NCI-H2171 treated with DMSO at 0.1 percent for 48 hours (cell line): ENCODE results near the gene CACNA1H.
"Not testable (repeated sequence)": the region's sequence is repeated elsewhere in the genome, so short reads cannot be mapped to it uniquely, and the experiment has no call there.

Experiments
- DNase-seq: peaks from one replicate; lab custom pipeline; 2025; lab: John Stamatoyannopoulos, UW

The CACNA1H gene

DNA sequence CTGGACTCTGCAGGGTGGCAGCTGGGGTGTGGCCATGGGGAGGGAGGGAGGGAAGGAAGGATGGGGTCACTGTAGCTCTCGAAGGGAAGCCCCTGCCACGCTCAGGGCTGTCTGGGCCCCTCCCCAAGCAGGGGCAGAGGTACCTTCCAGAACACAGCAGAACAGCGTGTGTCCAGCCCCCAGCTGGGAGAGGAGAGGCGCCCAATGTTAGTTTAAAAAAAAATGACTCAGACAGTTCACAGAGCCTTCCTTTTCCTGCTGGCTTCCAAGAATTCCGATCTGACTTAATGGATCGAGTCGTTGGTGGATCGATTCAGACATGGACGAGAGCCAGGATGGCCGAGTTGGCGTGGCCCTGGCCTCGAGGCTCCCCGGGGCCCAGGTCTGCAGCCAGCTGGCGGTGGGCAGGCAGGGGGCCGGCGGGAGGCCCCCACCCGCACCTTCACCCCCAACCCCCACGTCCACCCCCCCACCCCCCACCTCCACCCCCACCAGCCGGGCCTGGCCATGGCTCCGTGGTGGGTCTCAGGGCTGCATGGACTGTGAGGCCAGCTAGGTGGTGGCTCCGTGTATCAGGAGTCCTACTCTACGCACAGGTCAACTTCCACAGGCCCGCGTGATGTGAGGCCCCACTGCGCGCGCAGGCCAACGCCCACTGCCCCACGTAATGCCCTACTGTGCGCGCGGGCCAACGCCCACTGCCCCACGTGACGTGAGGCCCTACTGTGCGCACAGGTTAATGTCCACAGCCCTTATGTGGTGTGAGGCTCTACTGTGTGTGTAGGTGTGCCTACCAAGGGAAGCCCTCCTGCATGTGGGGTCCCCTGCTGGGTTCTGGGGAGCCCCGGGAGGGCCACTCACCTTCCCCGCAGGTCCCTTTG, 21.8 kb downstream of the CACNA1H start:
- no peak for DNase-seq

DNA sequence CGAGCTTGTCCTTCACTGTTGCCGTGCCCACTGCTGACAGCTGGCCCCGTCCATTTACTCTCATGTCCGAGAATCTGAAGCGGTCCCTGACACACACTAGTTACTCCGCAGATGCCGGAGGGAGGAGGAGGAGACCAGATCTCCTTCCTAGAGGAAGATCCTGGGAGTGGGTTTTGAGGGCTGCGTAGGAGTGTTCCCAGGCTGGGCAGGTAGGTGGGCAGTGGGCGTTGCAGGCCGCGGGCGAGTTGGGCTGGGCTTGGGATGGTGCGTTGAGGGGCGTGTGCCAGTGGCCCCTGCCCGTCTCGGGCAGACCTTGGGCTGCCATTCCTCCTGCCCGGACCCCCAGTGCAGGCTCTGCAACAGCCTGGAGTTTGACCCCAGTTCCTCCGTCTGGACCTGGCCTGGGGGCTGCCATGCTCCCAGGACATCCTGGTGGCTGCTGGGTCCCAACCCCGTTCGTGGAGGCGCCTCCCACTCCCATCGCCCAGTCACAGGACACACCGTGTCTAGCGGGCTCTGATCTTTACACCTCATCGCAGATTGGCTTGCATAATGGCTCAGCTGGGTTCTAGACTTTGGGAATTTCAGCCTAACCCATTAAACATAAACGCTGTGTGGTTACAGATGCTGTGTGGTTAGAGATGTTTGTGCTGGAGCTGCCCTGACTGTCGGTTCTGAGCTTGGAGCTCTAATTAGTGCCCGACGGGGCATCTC, 22.8 kb downstream of the CACNA1H start:
- DNase-seq: no peak

- DNase-seq: no peak
Measured at GRCh38 chr16:1176280-1176897, 23.5 kb downstream of the CACNA1H start.

- DNase-seq: no peak
Measured at GRCh38 chr16:1177053-1177452, 24.1 kb downstream of the CACNA1H start.

DNA sequence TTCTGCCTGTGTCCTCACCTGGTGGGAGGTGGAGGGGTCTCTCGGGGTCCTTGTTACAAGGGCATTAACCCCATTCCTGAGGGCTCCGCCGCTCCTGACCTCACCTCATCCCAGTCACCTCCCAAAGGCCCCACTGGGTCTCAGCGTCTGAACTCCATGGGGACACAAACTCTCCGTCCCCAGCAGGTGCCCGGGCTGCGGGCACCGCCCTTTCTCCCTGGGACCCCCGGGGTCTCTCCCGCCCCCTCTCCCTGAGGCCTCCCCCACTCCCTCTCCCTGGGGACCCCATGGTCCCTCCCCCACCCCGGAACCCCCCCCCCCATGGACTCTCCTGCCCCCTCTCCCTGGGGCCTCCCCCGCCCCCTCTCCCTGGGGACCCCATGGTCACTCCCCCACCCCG, 24.8 kb downstream of the CACNA1H start:
- no peak for DNase-seq

DNA sequence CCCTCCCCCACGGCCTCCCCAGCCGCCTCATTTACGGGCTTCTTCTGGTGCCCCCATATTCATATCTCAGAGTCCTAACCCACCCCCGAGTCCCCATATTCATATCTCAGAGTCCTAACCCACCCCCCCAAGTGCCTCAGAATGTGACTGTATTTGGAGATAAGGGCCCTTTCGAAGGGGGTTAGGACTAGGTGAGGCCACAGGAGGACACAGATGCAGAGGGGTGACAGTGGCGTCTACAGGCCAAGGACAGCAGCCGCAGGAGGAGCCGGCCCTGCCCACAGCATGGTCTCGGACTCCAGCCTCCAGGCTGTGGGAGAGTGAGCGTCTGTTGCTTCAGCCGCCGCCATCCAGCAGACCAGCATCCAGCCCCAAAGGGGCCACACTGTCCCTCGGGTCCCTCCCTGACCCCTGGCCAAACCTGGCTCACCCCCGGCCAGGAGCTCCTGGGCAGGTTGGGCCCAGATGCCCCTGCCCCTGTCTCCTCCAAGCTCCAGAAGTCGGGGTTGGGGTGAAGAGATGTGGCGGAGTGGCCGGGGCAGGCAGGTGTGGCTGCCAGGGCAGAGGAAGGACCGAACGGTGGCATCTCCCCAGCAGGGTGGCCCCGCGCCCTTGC, 25.5 kb downstream of the CACNA1H start:
- no peak for DNase-seq

GRCh38 chr16:1180549-1181403, 27.9 kb downstream of the CACNA1H start:
- DNase-seq: no peak

DNA sequence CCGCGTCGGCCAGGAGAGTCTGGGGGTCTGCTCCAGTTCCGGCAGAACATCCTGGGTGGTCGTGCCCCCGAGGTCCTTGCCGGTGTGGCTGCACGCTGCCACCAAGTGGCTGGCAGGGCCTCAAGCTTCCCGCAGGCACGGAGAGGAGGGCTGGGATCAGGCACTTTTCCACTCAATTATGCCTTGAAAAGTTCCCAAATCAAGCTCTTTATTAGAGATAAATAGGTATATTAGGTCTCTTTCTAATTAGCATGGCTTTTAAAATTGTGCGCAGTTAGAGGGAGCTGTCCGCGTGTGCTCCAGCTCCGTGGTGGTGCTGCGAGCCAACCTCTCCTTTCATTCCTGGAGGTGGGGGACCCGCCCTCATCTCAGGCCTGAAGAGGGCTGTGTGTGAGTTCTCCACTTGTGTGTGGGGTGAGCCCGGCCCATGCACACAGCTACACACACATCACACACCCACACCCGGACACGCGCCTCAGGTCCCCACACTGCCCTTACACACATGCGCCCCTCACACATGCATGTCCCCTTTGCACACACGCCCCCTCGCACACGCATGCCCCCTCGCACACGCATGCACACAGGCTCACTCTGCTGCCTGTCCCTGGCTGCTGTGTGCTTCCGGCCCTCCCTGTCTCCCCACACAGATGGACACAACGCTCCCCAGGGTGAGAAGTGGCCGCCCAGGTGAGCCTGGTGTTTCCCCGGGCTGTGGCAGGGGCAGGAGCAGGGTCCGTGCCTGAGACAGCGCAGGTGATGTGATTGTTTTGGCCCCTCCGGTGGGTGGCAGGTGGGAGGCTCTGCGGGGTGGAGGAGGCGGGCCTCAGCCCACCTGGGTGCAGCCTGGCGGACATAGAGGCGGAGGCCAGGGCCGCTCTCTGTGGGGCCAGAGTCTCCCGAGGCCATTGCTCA, 28.8 kb downstream of the CACNA1H start:
- no peak for DNase-seq

DNA sequence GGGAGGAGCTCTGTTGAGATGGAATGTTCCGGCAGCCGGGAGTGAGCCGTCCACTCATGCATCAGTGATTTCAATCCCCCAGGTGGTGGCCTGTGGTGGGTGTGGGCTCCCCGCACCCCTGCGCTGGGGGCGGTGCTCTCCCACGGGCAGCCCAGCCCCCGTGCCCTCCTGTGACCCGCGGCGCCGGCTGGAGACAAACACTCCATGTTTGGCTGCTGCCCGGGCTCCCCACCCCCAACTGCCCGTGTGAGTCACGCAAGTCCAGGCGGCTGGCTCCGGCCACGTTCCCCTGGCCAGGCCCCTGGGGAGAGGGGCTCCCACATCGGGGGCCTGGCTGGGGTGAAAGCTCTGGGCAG, 29.4 kb downstream of the CACNA1H start:
- no peak for DNase-seq

DNA sequence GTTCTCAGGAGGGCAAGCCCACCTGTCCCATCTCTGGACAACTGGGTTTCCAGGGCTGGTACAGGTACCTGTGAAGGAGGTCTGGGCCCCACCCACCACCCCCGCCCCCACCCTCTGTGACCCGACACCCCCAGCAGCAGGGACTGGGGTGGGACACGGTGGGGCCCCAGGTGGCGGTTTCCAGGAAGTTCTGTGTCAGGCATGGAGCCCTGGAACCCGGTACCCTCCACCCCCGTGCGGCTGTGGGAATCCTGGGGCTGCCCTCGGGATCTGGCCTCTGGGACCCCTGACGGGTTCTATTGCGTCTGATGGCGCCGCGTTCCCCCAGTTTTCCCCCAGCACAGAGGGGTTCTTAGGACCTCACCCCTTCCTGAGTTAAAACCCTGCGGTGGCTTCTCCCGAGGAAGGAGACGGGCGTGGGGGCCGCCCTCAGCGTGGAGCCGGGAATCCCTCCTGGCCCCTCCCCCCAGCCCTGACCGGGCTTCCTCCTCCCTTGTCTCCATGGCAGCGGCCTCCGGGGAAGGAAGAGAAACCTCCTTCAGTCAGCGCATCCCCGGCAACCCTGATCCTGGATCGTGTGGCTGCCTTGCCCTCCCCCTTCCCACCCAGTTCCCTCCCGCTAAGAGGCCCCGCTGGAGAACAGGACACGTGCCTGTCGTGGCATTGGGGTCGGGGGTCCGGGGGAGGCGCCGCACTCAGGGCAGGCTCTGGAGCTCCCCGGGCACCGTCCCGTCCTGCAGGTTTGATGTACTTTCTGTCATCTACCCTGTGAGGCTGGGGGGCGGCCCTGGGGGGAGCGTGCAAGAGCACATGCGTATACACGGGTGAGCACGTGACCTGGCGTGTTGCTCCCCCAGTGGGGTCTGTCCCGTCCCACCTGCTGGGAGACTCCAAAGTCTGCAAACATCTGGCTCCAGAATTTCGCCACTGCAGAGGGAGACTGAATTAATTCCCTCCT, 30.3 kb downstream of the CACNA1H start:
- DNase-seq: peak; percentile 85

GRCh38 chr16:1184156-1184868, 31.4 kb downstream of the CACNA1H start:
- DNase-seq: peak; percentile 61

- DNase-seq: no peak
Measured at GRCh38 chr16:1184980-1185379, 32.1 kb downstream of the CACNA1H start.

GRCh38 chr16:1185460-1186207, 32.7 kb downstream of the CACNA1H start:
- DNase-seq: not testable (repeated sequence)

DNA sequence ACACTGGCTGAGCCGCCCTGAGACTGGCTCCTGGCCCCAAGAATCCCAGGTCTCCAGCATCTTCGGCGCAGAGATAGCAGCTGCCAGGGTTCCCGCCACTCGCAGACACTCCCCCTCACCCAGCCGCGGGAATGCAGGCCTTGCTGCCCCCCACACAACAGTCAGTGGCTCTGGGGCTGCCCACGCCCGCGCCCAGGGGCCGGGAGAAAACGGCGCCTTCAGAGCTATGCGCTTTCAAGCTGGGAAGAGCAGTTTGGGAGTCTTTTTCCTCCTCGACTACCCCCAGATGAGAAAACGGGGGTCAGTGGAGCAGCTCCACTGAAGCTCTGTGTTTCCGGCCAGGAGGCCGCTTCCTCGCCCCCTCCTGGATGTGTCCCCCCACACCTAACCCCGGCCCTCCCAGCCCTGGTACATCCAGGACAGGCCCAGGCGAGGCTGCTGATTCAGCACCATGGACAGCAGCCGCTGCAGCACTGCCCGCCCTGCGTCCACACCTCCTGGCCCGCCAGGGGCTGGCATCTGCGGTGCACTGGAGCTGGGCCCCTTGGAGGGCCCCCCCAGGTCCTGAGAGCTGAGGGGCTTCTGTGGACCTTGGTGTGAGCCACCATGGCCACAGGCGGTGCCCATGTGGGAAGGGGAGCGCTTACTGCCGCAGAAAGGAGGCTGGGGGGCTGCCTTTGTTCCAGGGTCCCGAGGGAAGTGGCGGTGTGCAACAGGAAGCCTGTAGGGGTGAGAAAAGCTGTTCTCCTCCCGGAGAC, 35.7 kb downstream of the CACNA1H start:
- no peak for DNase-seq

DNA sequence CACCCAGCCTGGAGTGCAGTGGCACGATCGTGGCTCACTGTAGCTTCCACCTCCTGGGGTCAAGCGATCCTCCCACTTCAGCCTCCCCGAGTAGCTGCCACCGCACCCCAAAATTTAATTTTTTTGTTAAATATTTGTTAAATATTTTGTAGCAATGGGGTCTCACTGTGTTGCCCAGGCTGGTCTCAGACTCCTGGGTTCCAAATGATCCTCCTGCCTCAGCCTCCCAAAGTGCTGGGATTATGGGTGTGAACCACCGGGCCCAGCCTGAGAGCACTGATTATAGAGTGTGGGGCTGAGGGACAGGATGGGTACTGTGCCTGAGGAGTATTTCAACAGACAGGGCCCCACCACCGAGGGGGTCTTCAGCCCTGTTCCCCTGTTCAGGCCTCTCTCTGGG, 36.5 kb downstream of the CACNA1H start:
- no peak for DNase-seq

DNA sequence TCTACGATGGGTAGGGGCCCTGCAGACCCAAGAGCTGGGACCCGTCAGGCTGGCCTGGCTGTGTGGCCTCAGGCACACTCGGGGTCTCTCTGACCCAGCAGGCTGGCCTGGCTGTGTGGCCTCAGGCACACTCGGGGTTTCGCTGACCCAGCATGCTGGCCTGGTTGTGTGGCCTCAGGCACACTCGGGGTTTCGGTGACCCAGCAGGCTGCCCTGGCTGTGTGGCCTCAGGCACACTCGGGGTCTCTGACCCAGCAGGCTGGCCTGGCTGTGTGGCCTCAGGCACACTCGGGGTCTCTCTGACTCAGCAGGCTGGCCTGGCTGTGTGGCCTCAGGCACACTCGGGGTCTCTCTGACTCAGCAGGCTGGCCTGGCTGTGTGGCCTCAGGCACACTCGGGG, 37.9 kb downstream of the CACNA1H start:
- DNase-seq: not testable (repeated sequence)

DNA sequence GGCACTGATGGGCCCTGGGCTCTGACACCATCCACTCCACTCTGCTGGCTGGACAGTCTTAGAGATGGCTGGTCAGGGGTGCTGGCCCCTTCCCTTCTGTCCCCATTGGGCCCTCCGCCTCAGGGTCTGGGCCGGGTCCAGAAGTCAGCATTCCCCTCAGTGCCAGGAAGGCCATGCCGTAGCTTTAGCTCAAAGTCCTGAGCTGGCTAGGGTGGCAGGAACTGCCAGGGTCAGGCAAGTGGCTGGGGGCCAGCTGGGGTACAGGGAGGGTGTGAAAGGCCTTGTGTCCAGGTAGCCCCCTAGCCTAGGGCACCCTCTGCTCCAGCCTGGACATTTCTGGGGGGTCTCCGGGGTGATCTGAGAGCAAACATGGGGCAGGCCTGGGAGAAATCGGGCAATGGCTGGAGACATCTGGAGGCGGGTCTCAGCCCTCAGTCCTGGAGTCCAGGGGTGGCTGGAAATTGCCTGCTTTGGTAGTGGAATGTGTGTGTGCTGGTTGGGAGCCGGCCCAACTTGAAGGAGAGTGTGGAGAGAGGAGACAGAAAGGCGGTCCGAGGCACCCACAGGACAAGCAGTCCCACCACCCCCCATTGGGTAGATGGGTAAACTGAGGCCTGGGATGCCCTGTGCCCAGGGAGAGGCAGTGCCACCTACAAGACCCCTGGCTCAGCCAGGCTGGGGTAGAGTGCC, 39.6 kb downstream of the CACNA1H start:
- no peak for DNase-seq
